Epithelial cell of proximal tubule (primary cell): Measurements from ENCODE around the gene EGFLAM. TPM values are rescaled to one million over a fixed set of nuclear protein-coding genes. Genes with fewer than 3 reads are reported as not detected.

Experiments
- DNase-seq: peaks from one replicate; pipeline ENCODE4 v3.0.0-alpha.2; 2011; ENCODE audit warnings: low read depth
- H3K4me3 ChIP-seq: 2 replicates; pipeline ENCODE4 v1.5.1; 2011; ENCODE audit warnings: low read depth, mild to moderate bottlenecking, low read length
- total RNA-seq: library from RNA; depleted of rRNA; stranded (reverse); fragments of >200 nt; gene quantifications from 2 replicates; pipeline ENCODE4 v1.2.3, GENCODE V29; 2015
- TF ChIP-seq, protein P1 (sequence below): conservative IDR thresholded peaks from 2 replicates; pipeline ENCODE4 v1.5.1; 2012; ENCODE audit warnings: low read depth, mild to moderate bottlenecking, low read length

The EGFLAM gene
- total RNA-seq, 1 donor from 2014 or later = 0.17 TPM

DNA sequence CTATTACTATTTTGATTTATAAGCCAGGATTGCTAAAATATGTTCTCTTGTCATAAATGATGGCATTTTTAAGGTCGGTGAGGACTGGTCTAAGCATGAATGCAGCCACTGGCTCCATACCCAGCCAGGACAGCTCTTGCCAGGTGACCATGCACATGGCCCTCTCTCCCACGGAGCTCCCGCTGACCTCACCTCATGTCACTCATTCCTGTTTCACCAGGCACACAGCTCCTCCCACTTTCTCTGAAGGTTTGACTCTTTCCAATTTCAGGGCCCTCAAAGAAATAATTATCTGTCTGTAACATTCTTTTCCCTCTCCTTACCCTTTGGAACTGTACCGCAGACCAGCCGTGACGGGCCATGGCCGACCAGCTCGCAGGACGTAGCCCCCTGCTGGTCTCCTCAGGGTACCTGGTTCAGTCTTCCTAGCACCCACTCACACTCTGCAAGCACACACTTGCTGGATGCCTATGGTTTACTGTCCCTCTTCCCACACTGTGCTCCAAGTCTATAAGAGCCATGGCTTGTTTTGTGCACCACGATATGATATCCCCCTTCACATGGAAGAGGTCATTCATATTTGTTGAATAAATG, 225.5 kb downstream of the EGFLAM start:
- H3K4me3 ChIP-seq = no peak overlapping the region
- TF ChIP-seq, protein P1, sequence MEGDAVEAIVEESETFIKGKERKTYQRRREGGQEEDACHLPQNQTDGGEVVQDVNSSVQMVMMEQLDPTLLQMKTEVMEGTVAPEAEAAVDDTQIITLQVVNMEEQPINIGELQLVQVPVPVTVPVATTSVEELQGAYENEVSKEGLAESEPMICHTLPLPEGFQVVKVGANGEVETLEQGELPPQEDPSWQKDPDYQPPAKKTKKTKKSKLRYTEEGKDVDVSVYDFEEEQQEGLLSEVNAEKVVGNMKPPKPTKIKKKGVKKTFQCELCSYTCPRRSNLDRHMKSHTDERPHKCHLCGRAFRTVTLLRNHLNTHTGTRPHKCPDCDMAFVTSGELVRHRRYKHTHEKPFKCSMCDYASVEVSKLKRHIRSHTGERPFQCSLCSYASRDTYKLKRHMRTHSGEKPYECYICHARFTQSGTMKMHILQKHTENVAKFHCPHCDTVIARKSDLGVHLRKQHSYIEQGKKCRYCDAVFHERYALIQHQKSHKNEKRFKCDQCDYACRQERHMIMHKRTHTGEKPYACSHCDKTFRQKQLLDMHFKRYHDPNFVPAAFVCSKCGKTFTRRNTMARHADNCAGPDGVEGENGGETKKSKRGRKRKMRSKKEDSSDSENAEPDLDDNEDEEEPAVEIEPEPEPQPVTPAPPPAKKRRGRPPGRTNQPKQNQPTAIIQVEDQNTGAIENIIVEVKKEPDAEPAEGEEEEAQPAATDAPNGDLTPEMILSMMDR = peak; percentile 60
- DNase-seq = no peak

DNA sequence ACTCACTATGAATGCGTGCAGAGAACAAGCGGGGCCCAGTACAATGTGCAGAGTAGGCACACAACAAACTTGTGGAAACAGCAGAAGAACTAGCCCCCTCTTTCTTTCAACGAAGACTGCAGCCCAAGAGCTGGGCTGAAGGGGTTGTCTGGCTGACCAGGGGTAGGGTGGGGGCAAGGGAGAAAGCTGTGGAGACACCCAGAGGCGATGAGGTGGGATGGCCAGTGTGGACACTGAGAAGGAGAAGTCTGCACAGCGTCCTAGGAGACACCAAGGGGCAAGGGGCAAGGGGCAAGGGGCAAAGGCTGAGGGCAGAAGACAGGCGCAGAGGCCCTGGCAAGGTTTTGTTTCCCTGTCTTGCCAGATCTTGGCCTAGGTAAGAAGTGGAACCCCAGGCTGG, 235.8 kb downstream of the EGFLAM start:
- no peak overlapping the region for H3K4me3 ChIP-seq
- DNase-seq = no peak
- TF ChIP-seq, protein P1 = no peak

GRCh38 chr5:38494763-38495162, 236.4 kb downstream of the EGFLAM start:
- DNase-seq = no peak
- no peak overlapping the region for H3K4me3 ChIP-seq
- TF ChIP-seq, protein P1 = no peak

DNA sequence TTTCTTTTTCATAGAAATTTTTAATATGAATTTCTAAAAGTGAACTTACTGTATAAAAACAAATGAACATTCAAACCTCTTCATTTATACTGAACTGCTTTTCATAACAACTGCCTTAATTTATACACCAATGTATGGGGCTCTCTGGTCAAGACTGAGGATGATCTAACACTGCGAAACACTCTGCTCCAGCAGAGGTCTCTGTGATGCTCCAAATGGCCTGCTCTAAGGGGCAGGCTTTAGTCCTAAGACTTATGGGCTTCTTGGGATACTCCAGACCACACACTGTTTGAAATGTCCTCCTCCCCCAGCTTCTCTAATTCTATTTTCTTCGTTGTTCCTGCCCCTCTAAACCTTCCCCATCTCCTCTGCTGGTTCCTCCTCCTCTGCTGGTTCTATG, 239.6 kb downstream of the EGFLAM start:
- no peak for DNase-seq
- TF ChIP-seq, protein P1 = peak; percentile 48
- H3K4me3 ChIP-seq = no peak overlapping the region

GRCh38 chr5:38500573-38501260, 242.4 kb downstream of the EGFLAM start:
- H3K4me3 ChIP-seq = no peak overlapping the region
- DNase-seq = no peak
- TF ChIP-seq, protein P1 = no peak

- no peak for DNase-seq
- TF ChIP-seq, protein P1 = no peak
- no peak overlapping the region for H3K4me3 ChIP-seq
Measured at GRCh38 chr5:38506302-38506701, 247.9 kb downstream of the EGFLAM start.

DNA sequence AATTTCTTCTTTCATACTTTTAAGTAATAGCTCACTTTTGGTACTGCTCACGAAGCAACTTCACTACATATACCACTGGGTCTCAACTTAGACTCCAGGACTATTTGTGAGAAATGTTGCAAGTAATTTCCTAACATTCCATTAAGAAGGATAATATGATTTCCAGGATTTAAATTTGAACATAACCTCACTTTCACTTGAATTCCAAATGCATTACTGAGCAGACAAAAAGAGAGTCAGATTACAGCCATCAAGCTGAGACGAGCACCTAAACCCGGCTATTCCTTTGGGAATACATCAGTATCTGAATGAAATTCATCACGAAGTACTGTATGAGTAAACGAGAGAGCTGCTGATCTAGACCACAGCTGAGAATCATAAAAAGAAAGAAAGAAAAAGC, 250.8 kb downstream of the EGFLAM start:
- DNase-seq = no peak
- TF ChIP-seq, protein P1 = no peak
- H3K4me3 ChIP-seq = no peak overlapping the region
